LNCaP clone FGC (cell line): ENCODE measurements around the gene SIRT6.
A peak's percentile ranks its signal among the peaks of the same experiment; 100 is the strongest.

Source experiments
- DNase-seq: peaks from one replicate; pipeline ENCODE4 v3.0.0-alpha.2; 2011; ENCODE audit warnings: low read depth
- H3K4me3 ChIP-seq: 2 replicates; pipeline ENCODE4 v1.5.1; 2011; ENCODE audit warnings: mild to moderate bottlenecking, low read depth, low read length, control low read depth
- TF ChIP-seq, protein P1 (sequence below): IDR thresholded peaks from 2 replicates; pipeline ENCODE4 v1.5.1; 2012; ENCODE audit warnings: mild to moderate bottlenecking; ENCODE audit not compliant: control insufficient read depth, insufficient read depth; ENCODE audit errors: extremely low read depth

Gene SIRT6

DNA sequence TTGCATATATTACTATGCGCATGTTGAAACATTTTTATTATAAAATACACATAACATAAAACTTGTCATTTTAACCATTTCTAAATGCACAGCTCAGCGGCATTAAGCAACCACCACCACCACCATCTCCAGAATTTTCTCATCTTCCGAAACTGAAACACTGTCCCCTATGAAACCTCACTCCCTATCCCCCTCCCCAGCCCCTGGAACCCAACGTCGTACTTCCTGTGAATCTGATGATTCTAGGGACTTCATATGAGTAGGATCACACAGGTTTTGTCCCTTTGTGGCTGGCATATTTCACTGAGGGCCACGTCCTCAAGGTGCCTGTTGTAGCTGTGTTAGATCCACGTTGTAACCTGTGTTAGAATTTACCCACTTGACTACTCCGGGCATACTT is 57.7 kb downstream of the SIRT6 start:
- TF ChIP-seq, protein P1, sequence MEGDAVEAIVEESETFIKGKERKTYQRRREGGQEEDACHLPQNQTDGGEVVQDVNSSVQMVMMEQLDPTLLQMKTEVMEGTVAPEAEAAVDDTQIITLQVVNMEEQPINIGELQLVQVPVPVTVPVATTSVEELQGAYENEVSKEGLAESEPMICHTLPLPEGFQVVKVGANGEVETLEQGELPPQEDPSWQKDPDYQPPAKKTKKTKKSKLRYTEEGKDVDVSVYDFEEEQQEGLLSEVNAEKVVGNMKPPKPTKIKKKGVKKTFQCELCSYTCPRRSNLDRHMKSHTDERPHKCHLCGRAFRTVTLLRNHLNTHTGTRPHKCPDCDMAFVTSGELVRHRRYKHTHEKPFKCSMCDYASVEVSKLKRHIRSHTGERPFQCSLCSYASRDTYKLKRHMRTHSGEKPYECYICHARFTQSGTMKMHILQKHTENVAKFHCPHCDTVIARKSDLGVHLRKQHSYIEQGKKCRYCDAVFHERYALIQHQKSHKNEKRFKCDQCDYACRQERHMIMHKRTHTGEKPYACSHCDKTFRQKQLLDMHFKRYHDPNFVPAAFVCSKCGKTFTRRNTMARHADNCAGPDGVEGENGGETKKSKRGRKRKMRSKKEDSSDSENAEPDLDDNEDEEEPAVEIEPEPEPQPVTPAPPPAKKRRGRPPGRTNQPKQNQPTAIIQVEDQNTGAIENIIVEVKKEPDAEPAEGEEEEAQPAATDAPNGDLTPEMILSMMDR: no peak
- DNase-seq: no peak
- peak overlapping the region; percentile 84 for H3K4me3 ChIP-seq
